ENCODE measurements around the gene COBLL1.

The COBLL1 gene

GRCh38 chr2:164823126-164823525, 18.5 kb downstream of the COBLL1 start:
- no peak for DNase-seq (ENCODE audit: low read depth in 2 of 2)

GRCh38 chr2:164821338-164821737, 20.3 kb downstream of the COBLL1 start:
- no peak for DNase-seq (ENCODE audit: low read depth in 2 of 2)

GRCh38 chr2:164818149-164819136, 23.2 kb downstream of the COBLL1 start:
- no peak for DNase-seq (ENCODE audit: low read depth in 2 of 2)

- DNase-seq (ENCODE audit: low read depth in 2 of 2) = no peak
Observed at GRCh38 chr2:164816900-164817299, 24.7 kb downstream of the COBLL1 start.

- no peak for DNase-seq (ENCODE audit: low read depth in 2 of 2)
Observed at GRCh38 chr2:164816046-164816445, 25.6 kb downstream of the COBLL1 start.

GRCh38 chr2:164815071-164815793, 26.4 kb downstream of the COBLL1 start:
- no peak for DNase-seq (ENCODE audit: low read depth in 2 of 2)

GRCh38 chr2:164813535-164813934, 28.1 kb downstream of the COBLL1 start:
- DNase-seq (ENCODE audit: low read depth in 2 of 2) = no peak

GRCh38 chr2:164812378-164812777, 29.2 kb downstream of the COBLL1 start:
- no peak for DNase-seq (ENCODE audit: low read depth in 2 of 2)

- DNase-seq (ENCODE audit: low read depth in 2 of 2) = no peak
Observed at GRCh38 chr2:164811819-164812218, 29.8 kb downstream of the COBLL1 start.

- no peak for DNase-seq (ENCODE audit: low read depth in 2 of 2)
Observed at GRCh38 chr2:164810843-164811242, 30.8 kb downstream of the COBLL1 start.

- no peak for DNase-seq (ENCODE audit: low read depth in 2 of 2)
Observed at GRCh38 chr2:164808776-164809175, 32.8 kb downstream of the COBLL1 start.

- no peak for DNase-seq (ENCODE audit: low read depth in 2 of 2)
Observed at GRCh38 chr2:164803776-164804466, 37.7 kb downstream of the COBLL1 start.

GRCh38 chr2:164802095-164802707, 39.4 kb downstream of the COBLL1 start:
- DNase-seq (ENCODE audit: low read depth in 2 of 2) = no peak

- no peak for DNase-seq (ENCODE audit: low read depth in 2 of 2)
Observed at GRCh38 chr2:164800572-164800971, 41.1 kb downstream of the COBLL1 start.

GRCh38 chr2:164797627-164798026, 44.0 kb downstream of the COBLL1 start:
- no peak for DNase-seq (ENCODE audit: low read depth in 2 of 2)

- DNase-seq (ENCODE audit: low read depth in 2 of 2) = no peak
Observed at GRCh38 chr2:164796999-164797398, 44.6 kb downstream of the COBLL1 start.

GRCh38 chr2:164794432-164795231, 47.0 kb downstream of the COBLL1 start:
- no peak for DNase-seq (ENCODE audit: low read depth in 2 of 2)

GRCh38 chr2:164794016-164794415, 47.6 kb downstream of the COBLL1 start:
- DNase-seq (ENCODE audit: low read depth in 2 of 2) = no peak

- DNase-seq (ENCODE audit: low read depth in 2 of 2) = no peak
Observed at GRCh38 chr2:164793529-164793928, 48.1 kb downstream of the COBLL1 start.

- no peak for DNase-seq (ENCODE audit: low read depth in 2 of 2)
Observed at GRCh38 chr2:164792316-164793170, 49.1 kb downstream of the COBLL1 start.
